HepG2 (cell line): ENCODE data around the gene GNAL. TPM values are rescaled to one million over a fixed set of nuclear protein-coding genes. Genes with fewer than 3 reads are reported as not detected.

ENCODE experiments used
- ATAC-seq: fragments of 200-7000 bp; cut with Tn5 transposase; 3 replicates; pipeline ENCODE4 v1.9.1; 2020; ENCODE audit warnings: mild to moderate bottlenecking, moderate library complexity
- BruUV-seq: library from RNA; stranded (reverse); fragments of 400-500 nt; replicated peaks from 2 replicates; lab custom pipeline; 2021; lab: Mats Ljungman, UMichigan
- CTCF ChIA-PET: fragments of 300-600 bp; formaldehyde crosslinking; extraction: SDS; loops from one replicate; lab custom pipeline; 2021; ENCODE audit warnings: low total read pairs, inconsistent platforms, low intra/inter-chr PET ratio; lab: Yijun Ruan, JAX
- POLR2A ChIA-PET: fragments of 350-600 bp; sonication (Branson Sonifier 250); formaldehyde crosslinking; loops from one replicate; lab custom pipeline; 2020; ENCODE audit warnings: antibody characterized with exemption, inconsistent platforms; lab: Yijun Ruan, JAX
- DNase-seq: peaks from one replicate; pipeline ENCODE4 v3.0.0-alpha.2; 2015; ENCODE audit warnings: low spot score
- FAIRE-seq: peaks from 3 replicates; lab custom pipeline; 2011; peaks lifted over from hg19 to GRCh38; lab: Jason Lieb, UNC
- H2AFZ ChIP-seq: one replicate; pipeline ENCODE4 v1.6.1; 2011; ENCODE audit warnings: low read length, inconsistent platforms
- H3K27ac ChIP-seq: fragments of 300-600 bp; 3 replicates; pipeline ENCODE4 v1.8.0; 2011; ENCODE audit warnings: mixed run types, mild to moderate bottlenecking, mixed read lengths, low read length, inconsistent platforms; ENCODE audit not compliant: insufficient read depth; ENCODE audit errors: extremely low read length
- H3K27me3 ChIP-seq, 2 experiments: fragments of 200-600 bp in 1 of 2; 2 replicates in 1 of 2; 3 replicates in 1 of 2; pipeline versions ENCODE4 v1.6.0 to v1.8.0; 2011; ENCODE audit warnings: low read length in 2 of 2, mild to moderate bottlenecking in 2 of 2, moderate library complexity in 2 of 2, inconsistent platforms in 1 of 2; ENCODE audit not compliant: insufficient read depth in 2 of 2, control insufficient read depth in 1 of 2
- H3K36me3 ChIP-seq, 2 experiments: fragments of 200-600 bp in 1 of 2; replicated peaks in 1 of 2; 2 replicates in 1 of 2; 3 replicates in 1 of 2; pipeline versions ENCODE4 v1.5.1 to v1.8.0; 2011; ENCODE audit warnings: low read length in 2 of 2, inconsistent platforms in 1 of 2; ENCODE audit not compliant: insufficient read depth in 2 of 2, control insufficient read depth in 1 of 2
- H3K4me1 ChIP-seq: 2 replicates; pipeline ENCODE4 v1.5.1; 2012; ENCODE audit warnings: low read length, inconsistent platforms; ENCODE audit not compliant: insufficient read depth
- H3K4me2 ChIP-seq: 2 replicates; pipeline ENCODE4 v1.6.0; 2011; ENCODE audit warnings: low read depth, low read length, inconsistent platforms
- H3K4me3 ChIP-seq, 3 experiments: fragments of 200-600 bp in 1 of 3; sonication (generic), shearing (Covaris generic) in 1 of 3; replicated peaks in 1 of 3; 2 replicates each; pipeline ENCODE4 v1.5.1; 2011 to 2016; ENCODE audit warnings: low read length in 3 of 3, inconsistent platforms in 2 of 3, low read depth in 2 of 3, mild to moderate bottlenecking in 2 of 3, control low read depth in 1 of 3, mixed read lengths in 1 of 3; ENCODE audit not compliant: insufficient read depth in 1 of 3
- H3K79me2 ChIP-seq: one replicate; pipeline ENCODE4 v1.6.1; 2011; ENCODE audit warnings: low read length, inconsistent platforms; ENCODE audit not compliant: insufficient read depth
- H3K9ac ChIP-seq: 2 replicates; pipeline ENCODE4 v1.6.0; 2011; ENCODE audit warnings: mild to moderate bottlenecking, low read depth, low read length, inconsistent platforms; ENCODE audit not compliant: insufficient read depth
- H3K9me3 ChIP-seq: 2 replicates; pipeline ENCODE4 v1.5.1; 2012; ENCODE audit warnings: mild to moderate bottlenecking, low read length
- H4K20me1 ChIP-seq: 2 replicates; pipeline ENCODE4 v1.6.0; 2011; ENCODE audit warnings: inconsistent platforms, mild to moderate bottlenecking, low read length, moderate library complexity; ENCODE audit not compliant: insufficient read depth
- CBFB ChIP-seq: sonication (generic); formaldehyde crosslinking; IDR thresholded peaks from 2 replicates; pipeline ENCODE4 v1.4.0; 2020; ENCODE audit warnings: missing genetic modification reagents
- CREB1 ChIP-seq, 2 experiments: fragments of 450-650 bp in 1 of 2; IDR thresholded peaks; 2 replicates each; pipeline ENCODE4 v1.6.1; 2016 to 2017; ENCODE audit warnings: control low read depth in 1 of 2, mild to moderate bottlenecking in 1 of 2, missing compliant biosample characterization in 1 of 2, missing genetic modification characterization in 1 of 2
- DNMT3B ChIP-seq: conservative IDR thresholded peaks from 2 replicates; pipeline ENCODE4 v1.6.1; 2016; ENCODE audit warnings: missing biosample characterization, control low read depth
- MAFF ChIP-seq: IDR thresholded peaks from 2 replicates; pipeline ENCODE4 v1.6.1; 2011; ENCODE audit warnings: low read depth, low read length, improper control_type of control experiment
- MYNN ChIP-seq: sonication (generic); formaldehyde crosslinking; IDR thresholded peaks from 2 replicates; pipeline ENCODE4 v1.4.0; 2020; ENCODE audit warnings: mild to moderate bottlenecking, low read depth, missing genetic modification reagents
- NFATC3 ChIP-seq: sonication (generic); formaldehyde crosslinking; IDR thresholded peaks from 2 replicates; pipeline ENCODE4 v1.5.1; 2020; ENCODE audit warnings: mild to moderate bottlenecking, missing genetic modification reagents
- NFE2 ChIP-seq: sonication (generic); formaldehyde crosslinking; IDR thresholded peaks from 2 replicates; pipeline ENCODE4 v1.4.0; 2020; ENCODE audit warnings: missing genetic modification reagents
- TFDP1 ChIP-seq: IDR thresholded peaks from 2 replicates; pipeline ENCODE4 v1.6.1; 2016; ENCODE audit warnings: missing compliant biosample characterization, missing genetic modification reagents, borderline replicate concordance
- ZNF17 ChIP-seq: sonication (generic); formaldehyde crosslinking; IDR thresholded peaks from 2 replicates; pipeline ENCODE4 v1.5.0; 2020; ENCODE audit warnings: mild to moderate bottlenecking, missing genetic modification reagents
- ZNF263 ChIP-seq: sonication (generic); formaldehyde crosslinking; IDR thresholded peaks from 2 replicates; pipeline ENCODE4 v1.4.0; 2020; ENCODE audit warnings: missing genetic modification reagents
- ZNF44 ChIP-seq: sonication (generic); formaldehyde crosslinking; IDR thresholded peaks from 2 replicates; pipeline ENCODE4 v1.5.1; 2020; ENCODE audit warnings: mild to moderate bottlenecking, missing genetic modification reagents
- ZSCAN20 ChIP-seq: sonication (generic); formaldehyde crosslinking; IDR thresholded peaks from 2 replicates; pipeline ENCODE4 v1.4.0; 2020; ENCODE audit warnings: missing genetic modification reagents, mild to moderate bottlenecking, borderline replicate concordance
- ZSCAN22 ChIP-seq: sonication (generic); formaldehyde crosslinking; IDR thresholded peaks from 2 replicates; pipeline ENCODE4 v1.4.0; 2020; ENCODE audit warnings: mild to moderate bottlenecking, missing genetic modification reagents
- WGBS: methylation state at CpG from one replicate; pipeline ENCODE4 v1.1.6; 2017; ENCODE audit warnings: low lambda C conversion rate; 5-methylcytosine and 5-hydroxymethylcytosine counted together
- in situ Hi-C: cut with HindIII; loops from 2 replicates; pipeline ENCODE4 v1.10.0; 2017; ENCODE audit warnings: low pct_unique_long_range_greater_than_20kb; ENCODE audit not compliant: extremely low pct_ligation_motif_present
- intact Hi-C: fragments of 100-400 bp; cut with micrococcal nuclease; formaldehyde crosslinking; loops from one replicate; pipeline ENCODE4 v1.10.0; 2022; ENCODE audit not compliant: unreplicated experiment
- polyA plus RNA-seq, 8 experiments: library from polyadenylated mRNA; depleted of rRNA in 3 of 8; stranded (reverse) in 7 of 8; unstranded in 1 of 8; fragments of >200 nt; fragmentation: Illumina TruSeq in 4 of 8; extraction: Trizol in 4 of 8; gene quantifications; 2 replicates each; pipeline versions ENCODE4 v1.2.1 to v1.2.3, GENCODE V29; 2011 to 2016; ENCODE audit warnings: low read depth in 4 of 8, missing spikeins in 1 of 8, mixed read lengths in 1 of 8; ENCODE audit not compliant: insufficient read depth in 1 of 8
- total RNA-seq, 5 experiments: library from RNA; depleted of rRNA; stranded (reverse); fragments of >200 nt; fragmentation: Illumina TruSeq; extraction: Trizol; gene quantifications; 2 replicates each; pipeline ENCODE4 v1.2.3, GENCODE V29; 2016; ENCODE audit warnings: low read depth in 1 of 5
- TF ChIP-seq, protein P1 (sequence below): sonication (generic); formaldehyde crosslinking; IDR thresholded peaks from 2 replicates; pipeline ENCODE4 v1.8.0; 2022; ENCODE audit warnings: missing genetic modification reagents, low read depth, mild to moderate bottlenecking, borderline replicate concordance

GNAL gene
- total and polyA plus RNA-seq, 2 of the 13 experiments (the other 11 are each of a cell fraction or from before 2014, with no cell fraction given), result 0.87 to 1.4 TPM

GRCh38 chr18:11767935-11768334 is 78.9 kb downstream of the GNAL start:
- no peak for TF ChIP-seq DNMT3B
- TF ChIP-seq MAFF, result 0 out of 2 replicates have a peak, but pooled peaks have one; percentile 15
- TF ChIP-seq NFATC3 (CRISPR knock-in tag), result no peak
- H3K36me3 ChIP-seq, result no peaks in the 10 kb centered on the region
- H2AFZ ChIP-seq, result no peak overlapping the region
- H3K4me3 ChIP-seq, result no peak overlapping the region
- FAIRE-seq, result no peak
- DNase-seq, result no peak
- ChIA-PET POLR2A (no interaction called here), CTCF (no interaction called here)
- no peaks in the 10 kb centered on the region for H3K4me1 ChIP-seq
- 25% methylated on average over 4 of the region's 4 CpGs for WGBS
- no peak for ATAC-seq
- intact Hi-C loops (no loop called here), in situ Hi-C loops (no loop called here)
- H3K27me3 ChIP-seq, result peaks cover 0 to 7% of the 10 kb centered on the region in 2 experiments; a peak in 1 of 5 replicates
- H3K9ac ChIP-seq, result no peak overlapping the region
- no peaks in the 10 kb centered on the region for H3K79me2 ChIP-seq
- H3K27ac ChIP-seq, result no peak overlapping the region
- no peaks in the 10 kb centered on the region for H3K9me3 ChIP-seq
- no peak overlapping the region for H3K4me2 ChIP-seq
- no peaks in the 10 kb centered on the region for H4K20me1 ChIP-seq
- no TSS peak for BruUV-seq

DNA sequence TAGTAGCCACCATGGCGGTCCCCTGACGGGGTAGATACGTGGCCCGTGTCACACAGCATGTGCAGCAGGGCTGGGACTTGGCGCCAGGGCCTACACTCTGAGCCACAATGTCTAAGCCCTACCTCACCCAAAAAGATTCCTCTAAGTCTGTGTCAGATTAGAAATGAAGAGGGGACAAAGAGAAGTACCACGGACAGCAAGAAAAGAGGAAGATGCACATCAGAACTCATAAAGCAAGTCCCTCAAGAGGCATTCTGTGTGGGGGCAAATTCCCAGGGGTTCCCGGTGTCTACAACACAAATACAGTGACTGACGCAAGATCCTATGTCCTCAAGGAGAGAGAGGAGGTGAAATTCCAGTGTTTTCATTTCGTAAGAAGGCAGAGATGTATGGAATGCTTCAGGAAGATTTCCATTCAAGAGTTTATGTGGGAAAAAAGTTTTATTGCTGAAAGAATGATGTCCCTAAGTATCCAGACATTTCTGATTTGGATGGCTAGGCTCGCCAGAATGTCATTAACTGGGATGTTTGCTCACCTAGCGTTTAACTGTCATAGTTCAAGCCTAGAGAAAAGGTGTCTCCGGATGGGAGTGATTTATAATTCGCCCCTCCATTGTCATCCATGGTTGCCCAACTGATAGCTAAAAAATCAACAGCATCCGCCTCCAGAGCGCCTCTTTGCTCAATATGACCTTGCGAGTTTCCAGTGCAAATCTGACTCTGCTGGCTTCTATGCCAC is 86.5 kb downstream of the GNAL start:
- DNase-seq, result no peak
- Histone ChIP-seq H4K20me1 (no peaks in the 10 kb centered on the region), H3K27me3 (peaks cover 0 to 11% of the 10 kb centered on the region in 2 experiments; a peak in 1 of 5 replicates), H2AFZ (no peak overlapping the region), H3K4me2 (no peak overlapping the region), H3K9me3 (no peaks in the 10 kb centered on the region), H3K4me3 (no peak overlapping the region), H3K9ac (no peak overlapping the region), H3K79me2 (no peaks in the 10 kb centered on the region), H3K36me3 (no peaks in the 10 kb centered on the region), H3K4me1 (no peaks in the 10 kb centered on the region), H3K27ac (no peak overlapping the region)
- no peak for ATAC-seq
- ChIA-PET CTCF (no interaction called here), POLR2A (no interaction called here)
- FAIRE-seq, result no peak
- WGBS, result 35% methylated on average over 16 of the region's 16 CpGs
- intact Hi-C loops, result no loop called here
- in situ Hi-C loops, result no loop called here
- BruUV-seq, result no TSS peak
- TF ChIP-seq TFDP1 (CRISPR knock-in tag), result no peak
- TF ChIP-seq, protein P1, sequence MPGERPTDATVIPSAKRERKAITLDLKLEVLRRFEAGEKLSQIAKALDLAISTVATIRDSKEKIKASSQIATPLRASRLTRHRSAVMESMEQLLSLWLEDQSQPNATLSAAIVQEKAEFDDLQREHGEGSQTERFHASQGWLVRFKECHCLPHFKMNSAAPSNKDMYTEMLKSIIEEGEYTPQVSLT (CRISPR knock-in tag), result no peak
- no peak for TF ChIP-seq ZNF263 (CRISPR knock-in tag)
- TF ChIP-seq ZNF17 (CRISPR knock-in tag), result no peak
- no peak for TF ChIP-seq CREB1 (IDR thresholded peaks at IDR 0.05)
- TF ChIP-seq CREB1 (CRISPR knock-in tag; IDR thresholded peaks at IDR 0.05), result no peak
- TF ChIP-seq CBFB, result no peak
- TF ChIP-seq MYNN (CRISPR knock-in tag), result no peak
- TF ChIP-seq ZNF44 (CRISPR knock-in tag), result no peak
- no peak for TF ChIP-seq ZSCAN20 (CRISPR knock-in tag)
- no peak for TF ChIP-seq ZSCAN22 (CRISPR knock-in tag)
- TF ChIP-seq NFE2 (CRISPR knock-in tag), result no peak
